Mesodermal cell (in vitro differentiated cells): Measurements from ENCODE around the gene ADGRF4.

Experiments used
- H3K27ac ChIP-seq: 2 replicates; pipeline ENCODE4 v1.7.0; 2013; ENCODE audit warnings: mild to moderate bottlenecking, low read depth, low read length, moderate library complexity; ENCODE audit not compliant: severe bottlenecking
- H3K36me3 ChIP-seq: 2 replicates; pipeline ENCODE4 v1.7.1; 2013; ENCODE audit warnings: mild to moderate bottlenecking, low read length, moderate library complexity; ENCODE audit not compliant: control insufficient read depth, insufficient read depth
- H3K4me1 ChIP-seq: one replicate; pipeline ENCODE4 v1.7.1; 2013; ENCODE audit warnings: mild to moderate bottlenecking, low read length; ENCODE audit not compliant: insufficient read depth, control insufficient read depth, poor library complexity, severe bottlenecking
- H3K4me3 ChIP-seq: 2 replicates; pipeline ENCODE4 v1.7.0; 2013; ENCODE audit warnings: low read length, control low read depth, mild to moderate bottlenecking; ENCODE audit not compliant: insufficient read depth, poor library complexity, severe bottlenecking; ENCODE audit errors: extremely low read depth
- H3K9me3 ChIP-seq: 2 replicates; pipeline ENCODE4 v1.7.1; 2013; ENCODE audit warnings: mild to moderate bottlenecking, low read length, moderate library complexity; ENCODE audit not compliant: control insufficient read depth
- WGBS, 2 experiments: methylation state at CpG; one replicate each; pipeline ENCODE4 v1.1.5; 2013; ENCODE audit warnings: missing lambda C conversion rate in 2 of 2; ENCODE audit not compliant: insufficient coverage in 2 of 2; 5-methylcytosine and 5-hydroxymethylcytosine counted together

ADGRF4 gene

GRCh38 chr6:47713200-47713599 lies 14.8 kb downstream of the ADGRF4 start:
- H3K27ac ChIP-seq, result no peak overlapping the region
- WGBS, 2 experiments, result 100% methylated on average over 1 of the region's 2 CpGs
- no peaks in the 10 kb centered on the region for H3K4me1 ChIP-seq
- no peak overlapping the region for H3K4me3 ChIP-seq
- no peaks in the 10 kb centered on the region for H3K9me3 ChIP-seq
- H3K36me3 ChIP-seq, result no peaks in the 10 kb centered on the region

GRCh38 chr6:47714802-47715201 lies 16.4 kb downstream of the ADGRF4 start:
- no peaks in the 10 kb centered on the region for H3K9me3 ChIP-seq
- H3K27ac ChIP-seq, result no peak overlapping the region
- no peaks in the 10 kb centered on the region for H3K4me1 ChIP-seq
- WGBS, 2 experiments, result 98 to 100% methylated on average over 4 of the region's 4 CpGs
- H3K36me3 ChIP-seq, result no peaks in the 10 kb centered on the region
- H3K4me3 ChIP-seq, result no peak overlapping the region

GRCh38 chr6:47715782-47716181 lies 17.4 kb downstream of the ADGRF4 start:
- H3K36me3 ChIP-seq, result no peaks in the 10 kb centered on the region
- H3K4me3 ChIP-seq, result no peak overlapping the region
- H3K4me1 ChIP-seq, result no peaks in the 10 kb centered on the region
- H3K27ac ChIP-seq, result no peak overlapping the region
- no peaks in the 10 kb centered on the region for H3K9me3 ChIP-seq

GRCh38 chr6:47716207-47716606 lies 17.8 kb downstream of the ADGRF4 start:
- Histone ChIP-seq H3K4me3 (no peak overlapping the region), H3K4me1 (no peaks in the 10 kb centered on the region), H3K36me3 (no peaks in the 10 kb centered on the region), H3K9me3 (no peaks in the 10 kb centered on the region), H3K27ac (no peak overlapping the region)
- WGBS, 2 experiments, result 60% methylated on average over 1 of the region's 2 CpGs; no CpG with 5 or more reads in 1 of the 2 experiments

GRCh38 chr6:47718571-47718970 lies 20.2 kb downstream of the ADGRF4 start:
- Histone ChIP-seq H3K27ac (no peak overlapping the region), H3K9me3 (no peaks in the 10 kb centered on the region), H3K4me3 (no peak overlapping the region), H3K4me1 (no peaks in the 10 kb centered on the region), H3K36me3 (no peaks in the 10 kb centered on the region)
- no CpG with 5 or more reads among the region's 1 CpG for WGBS, 2 experiments

- Histone ChIP-seq H3K36me3 (no peaks in the 10 kb centered on the region), H3K9me3 (no peaks in the 10 kb centered on the region), H3K4me1 (no peaks in the 10 kb centered on the region), H3K4me3 (no peak overlapping the region), H3K27ac (no peak overlapping the region)
- WGBS, 2 experiments, result 85 to 89% methylated on average over 3 to 4 of the region's 4 CpGs
Observed at GRCh38 chr6:47721189-47721588, 22.8 kb downstream of the ADGRF4 start.

GRCh38 chr6:47722194-47722593 lies 23.8 kb downstream of the ADGRF4 start:
- Histone ChIP-seq H3K36me3 (no peaks in the 10 kb centered on the region), H3K9me3 (no peaks in the 10 kb centered on the region), H3K4me3 (no peak overlapping the region), H3K4me1 (no peaks in the 10 kb centered on the region), H3K27ac (no peak overlapping the region)
- WGBS, 2 experiments, result no CpG with 5 or more reads among the region's 3 CpGs

- WGBS, 2 experiments, result 100% methylated on average over 1 to 2 of the region's 2 CpGs
- Histone ChIP-seq H3K4me1 (no peaks in the 10 kb centered on the region), H3K36me3 (no peaks in the 10 kb centered on the region), H3K9me3 (no peaks in the 10 kb centered on the region), H3K4me3 (no peak overlapping the region), H3K27ac (no peak overlapping the region)
Observed at GRCh38 chr6:47724300-47724699, 25.9 kb downstream of the ADGRF4 start.

GRCh38 chr6:47727391-47727790 lies 29.0 kb downstream of the ADGRF4 start:
- H3K9me3 ChIP-seq, result no peaks in the 10 kb centered on the region
- H3K4me1 ChIP-seq, result no peaks in the 10 kb centered on the region
- H3K4me3 ChIP-seq, result no peak overlapping the region
- WGBS, 2 experiments, result no CpG with 5 or more reads among the region's 2 CpGs
- H3K27ac ChIP-seq, result no peak overlapping the region
- no peaks in the 10 kb centered on the region for H3K36me3 ChIP-seq

GRCh38 chr6:47729019-47729418 lies 30.6 kb downstream of the ADGRF4 start:
- no peaks in the 10 kb centered on the region for H3K9me3 ChIP-seq
- WGBS, 2 experiments, result 0% methylated on average over 1 of the region's 2 CpGs; no CpG with 5 or more reads in 1 of the 2 experiments
- no peaks in the 10 kb centered on the region for H3K4me1 ChIP-seq
- no peak overlapping the region for H3K4me3 ChIP-seq
- H3K36me3 ChIP-seq, result no peaks in the 10 kb centered on the region
- H3K27ac ChIP-seq, result peak overlapping the region; percentile 36

GRCh38 chr6:47729457-47729856 lies 31.1 kb downstream of the ADGRF4 start:
- 100% methylated on average over 1 of the region's 1 CpG for WGBS, 2 experiments
- no peaks in the 10 kb centered on the region for H3K4me1 ChIP-seq
- H3K36me3 ChIP-seq, result no peaks in the 10 kb centered on the region
- H3K4me3 ChIP-seq, result no peak overlapping the region
- no peaks in the 10 kb centered on the region for H3K9me3 ChIP-seq
- H3K27ac ChIP-seq, result no peak overlapping the region
